ENCODE results near the gene STOM.

STOM gene

DNA sequence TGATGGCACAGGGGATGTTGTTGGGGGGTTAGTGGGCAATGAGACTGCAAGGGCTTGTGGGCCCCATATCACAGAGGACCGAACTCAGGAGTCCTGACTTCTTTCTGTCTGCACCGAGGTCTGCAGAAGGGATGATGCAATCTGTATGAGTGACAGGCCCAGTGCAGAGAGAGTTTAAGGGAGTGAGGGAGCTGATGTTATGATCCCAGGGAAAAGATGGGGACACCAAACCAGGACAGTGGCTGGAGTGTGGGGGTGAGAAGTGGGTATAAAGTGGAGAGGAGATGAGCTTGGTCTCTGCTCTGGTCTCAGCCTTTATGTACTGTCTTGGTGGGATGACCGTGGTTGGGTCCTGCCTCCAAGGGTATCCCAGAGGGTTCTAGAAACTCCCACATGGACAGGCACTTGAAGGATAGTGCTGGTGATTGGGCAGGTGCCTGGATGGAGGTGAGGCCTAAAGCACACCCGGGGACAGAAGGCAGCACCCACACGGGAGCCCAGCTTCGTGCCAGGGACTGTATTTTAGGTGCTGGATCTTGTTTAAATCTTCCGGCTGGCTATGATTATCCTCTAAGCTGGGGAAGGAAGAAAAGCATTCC, 80.2 kb downstream of the STOM start:
- no peaks in the 10 kb centered on the region for H3K36me3 Mint-ChIP-seq (ENCODE audit: low read depth)
- H3K27ac Mint-ChIP-seq = peak overlapping the region; percentile 97 to 99 (median 99)
- H3K4me3 Mint-ChIP-seq = peak overlapping the region; percentile 1 to 24 (median 8)
- no peaks in the 10 kb centered on the region for H3K9me3 Mint-ChIP-seq
- TF ChIP-seq, protein P1, sequence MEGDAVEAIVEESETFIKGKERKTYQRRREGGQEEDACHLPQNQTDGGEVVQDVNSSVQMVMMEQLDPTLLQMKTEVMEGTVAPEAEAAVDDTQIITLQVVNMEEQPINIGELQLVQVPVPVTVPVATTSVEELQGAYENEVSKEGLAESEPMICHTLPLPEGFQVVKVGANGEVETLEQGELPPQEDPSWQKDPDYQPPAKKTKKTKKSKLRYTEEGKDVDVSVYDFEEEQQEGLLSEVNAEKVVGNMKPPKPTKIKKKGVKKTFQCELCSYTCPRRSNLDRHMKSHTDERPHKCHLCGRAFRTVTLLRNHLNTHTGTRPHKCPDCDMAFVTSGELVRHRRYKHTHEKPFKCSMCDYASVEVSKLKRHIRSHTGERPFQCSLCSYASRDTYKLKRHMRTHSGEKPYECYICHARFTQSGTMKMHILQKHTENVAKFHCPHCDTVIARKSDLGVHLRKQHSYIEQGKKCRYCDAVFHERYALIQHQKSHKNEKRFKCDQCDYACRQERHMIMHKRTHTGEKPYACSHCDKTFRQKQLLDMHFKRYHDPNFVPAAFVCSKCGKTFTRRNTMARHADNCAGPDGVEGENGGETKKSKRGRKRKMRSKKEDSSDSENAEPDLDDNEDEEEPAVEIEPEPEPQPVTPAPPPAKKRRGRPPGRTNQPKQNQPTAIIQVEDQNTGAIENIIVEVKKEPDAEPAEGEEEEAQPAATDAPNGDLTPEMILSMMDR (IDR thresholded peaks at IDR 0.05; ENCODE audit: unreplicated experiment in 3 of 3) = no peak
- peaks cover 57% of the 10 kb centered on the region for H3K4me1 Mint-ChIP-seq
- no peaks in the 10 kb centered on the region for H3K27me3 Mint-ChIP-seq (ENCODE audit: low read depth)

DNA sequence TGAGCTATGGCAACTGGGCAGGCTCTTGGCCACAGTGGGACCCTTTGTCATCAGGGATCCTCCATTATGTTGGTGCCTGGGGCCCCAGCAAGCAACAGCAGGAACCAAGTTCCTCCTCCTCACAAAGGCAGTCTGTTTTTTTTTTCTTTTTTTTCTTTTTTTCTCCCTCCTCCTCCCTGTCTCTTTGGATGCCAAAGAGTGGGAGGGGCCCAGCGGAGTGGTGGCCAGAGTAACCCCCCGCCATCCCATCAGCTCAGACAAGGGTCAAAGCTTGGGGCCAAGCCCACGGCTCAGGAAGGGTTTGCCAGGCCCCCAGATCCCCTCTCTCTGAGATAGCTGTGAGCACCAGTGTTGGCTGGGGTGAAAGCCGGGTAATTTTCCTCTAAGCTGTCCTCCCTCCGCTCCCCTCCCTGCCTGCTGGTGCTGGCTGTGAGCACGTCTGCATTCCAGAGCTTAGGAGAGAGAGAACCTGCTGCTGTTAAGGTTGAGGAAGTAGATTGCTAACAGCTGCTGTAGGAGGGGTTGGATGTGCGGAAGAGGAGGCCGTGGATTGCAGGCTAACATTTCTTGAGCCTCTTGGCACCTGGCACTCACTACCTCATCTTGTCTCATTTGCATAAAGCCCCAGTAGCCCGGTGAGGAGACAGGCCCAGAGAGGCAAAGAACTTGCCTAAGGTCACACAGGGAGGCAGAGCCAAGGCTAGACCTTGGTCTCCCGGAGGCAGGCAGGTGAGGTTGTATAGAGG, 80.9 kb downstream of the STOM start:
- Mint-ChIP-seq H3K27ac (peak overlapping the region; percentile 97 to 99 (median 99)), H3K4me1 (peaks cover 61% of the 10 kb centered on the region), H3K27me3 (ENCODE audit: low read depth) (no peaks in the 10 kb centered on the region), H3K4me3 (peak overlapping the region; percentile 10 to 24 (median 21)), H3K36me3 (ENCODE audit: low read depth) (no peaks in the 10 kb centered on the region), H3K9me3 (no peaks in the 10 kb centered on the region)
- TF ChIP-seq, protein P1 (IDR thresholded peaks at IDR 0.05; ENCODE audit: unreplicated experiment in 3 of 3) = no peak

Measured in nephron (organoid).